HEK293 (cell line): Measurements from ENCODE around the gene CD93.

Experiments
- CTCF ChIA-PET: fragments of 350-600 bp; formaldehyde crosslinking; extraction: SDS; loops from one replicate; lab custom pipeline; 2021; ENCODE audit warnings: antibody characterized with exemption; lab: Yijun Ruan, JAX
- POLR2A ChIA-PET: fragments of 300-600 bp; formaldehyde crosslinking; extraction: SDS; loops from one replicate; lab custom pipeline; 2020; ENCODE audit warnings: antibody characterized with exemption, inconsistent platforms; lab: Yijun Ruan, JAX
- H3K27ac ChIP-seq: fragments of 200-500 bp; sonication (Bioruptor generic); 2 replicates; pipeline ENCODE4 v1.5.1; 2014; ENCODE audit warnings: low read depth, low read length, control low read depth, inconsistent platforms; ENCODE audit errors: extremely low read depth
- H3K36me3 ChIP-seq, 2 experiments: fragments of 200-500 bp in 1 of 2; sonication (Bioruptor generic) in 1 of 2; 1 replicate in 1 of 2; 2 replicates in 1 of 2; pipeline ENCODE4 v1.5.1; 2014 to 2017; ENCODE audit warnings: inconsistent platforms in 2 of 2, low read length in 2 of 2; ENCODE audit not compliant: control insufficient read depth in 2 of 2, insufficient read depth in 1 of 2
- H3K4me1 ChIP-seq: fragments of 200-500 bp; sonication (Bioruptor generic); 2 replicates; pipeline ENCODE4 v1.5.1; 2014; ENCODE audit warnings: mild to moderate bottlenecking, low read length, inconsistent platforms; ENCODE audit not compliant: control insufficient read depth, insufficient read depth
- H3K4me3 ChIP-seq: 2 replicates; pipeline ENCODE4 v1.5.1; 2011; ENCODE audit warnings: low read depth, mild to moderate bottlenecking, control low read depth, low read length, moderate library complexity
- H3K9me3 ChIP-seq: fragments of 200-500 bp; sonication (Bioruptor generic); 2 replicates; pipeline ENCODE4 v1.5.1; 2014; ENCODE audit warnings: low read depth, low read length, inconsistent platforms; ENCODE audit not compliant: control insufficient read depth, insufficient read depth
- BCL11B ChIP-seq: fragments of 450-650 bp; formaldehyde crosslinking; IDR thresholded peaks from 2 replicates; pipeline ENCODE4 v1.5.1; 2016; ENCODE audit warnings: low read depth, missing biosample characterization, missing genetic modification characterization
- GFI1B ChIP-seq: fragments of 450-650 bp; formaldehyde crosslinking; IDR thresholded peaks from 2 replicates; pipeline ENCODE4 v1.5.1; 2016; ENCODE audit warnings: missing biosample characterization, missing genetic modification characterization
- MEIS1 ChIP-seq: sonication (generic); formaldehyde crosslinking; IDR thresholded peaks from 2 replicates; pipeline ENCODE4 v1.8.1; 2022; ENCODE audit warnings: missing genetic modification reagents, mild to moderate bottlenecking, borderline replicate concordance
- PRDM1 ChIP-seq: fragments of 450-650 bp; formaldehyde crosslinking; IDR thresholded peaks from 2 replicates; pipeline ENCODE4; 2016; ENCODE audit warnings: missing biosample characterization, missing genetic modification characterization
- REPIN1 ChIP-seq: fragments of 450-650 bp; formaldehyde crosslinking; IDR thresholded peaks from 2 replicates; pipeline ENCODE4 v1.5.1; 2017; ENCODE audit warnings: missing biosample characterization, missing genetic modification characterization, low read depth
- SP3 ChIP-seq: fragments of 450-650 bp; formaldehyde crosslinking; IDR thresholded peaks from 2 replicates; pipeline ENCODE4 v1.5.1; 2016; ENCODE audit warnings: missing biosample characterization, missing genetic modification characterization
- ZBTB20 ChIP-seq: fragments of 450-650 bp; formaldehyde crosslinking; IDR thresholded peaks from 2 replicates; pipeline ENCODE4 v1.5.1; 2016; ENCODE audit warnings: missing biosample characterization, missing genetic modification characterization
- ZBTB21 ChIP-seq: fragments of 450-650 bp; formaldehyde crosslinking; IDR thresholded peaks from 2 replicates; pipeline ENCODE4 v1.5.1; 2017; ENCODE audit warnings: missing biosample characterization, missing genetic modification characterization
- ZFP69B ChIP-seq: fragments of 450-650 bp; formaldehyde crosslinking; IDR thresholded peaks from 2 replicates; pipeline ENCODE4 v1.5.1; 2016; ENCODE audit warnings: missing biosample characterization, missing genetic modification characterization
- ZNF223 ChIP-seq: fragments of 450-650 bp; formaldehyde crosslinking; IDR thresholded peaks from 2 replicates; pipeline ENCODE4 v1.5.1; 2016; ENCODE audit warnings: missing biosample characterization, missing genetic modification characterization
- ZNF280C ChIP-seq: fragments of 450-650 bp; formaldehyde crosslinking; IDR thresholded peaks from 2 replicates; pipeline ENCODE4 v1.5.1; 2016; ENCODE audit warnings: missing biosample characterization, missing genetic modification characterization
- ZNF354C ChIP-seq: fragments of 450-650 bp; formaldehyde crosslinking; IDR thresholded peaks from 2 replicates; pipeline ENCODE4 v1.5.1; 2016; ENCODE audit warnings: missing biosample characterization, missing genetic modification characterization, low read depth, borderline replicate concordance
- ZNF488 ChIP-seq: fragments of 450-650 bp; formaldehyde crosslinking; IDR thresholded peaks from 2 replicates; pipeline ENCODE4 v1.5.1; 2016; ENCODE audit warnings: missing biosample characterization, missing genetic modification characterization
- ZNF548 ChIP-seq: fragments of 450-650 bp; formaldehyde crosslinking; IDR thresholded peaks from 2 replicates; pipeline ENCODE4 v1.5.1; 2016; ENCODE audit warnings: missing biosample characterization, missing genetic modification characterization
- ZNF555 ChIP-seq: fragments of 450-650 bp; formaldehyde crosslinking; conservative IDR thresholded peaks from 2 replicates; pipeline ENCODE4 v1.5.1; 2017; ENCODE audit warnings: missing biosample characterization, mild to moderate bottlenecking, missing genetic modification characterization, inconsistent platforms
- ZNF600 ChIP-seq: fragments of 450-650 bp; formaldehyde crosslinking; IDR thresholded peaks from 2 replicates; pipeline ENCODE4 v1.5.1; 2016; ENCODE audit warnings: missing biosample characterization, missing genetic modification characterization
- ZNF629 ChIP-seq: fragments of 450-650 bp; formaldehyde crosslinking; IDR thresholded peaks from 2 replicates; pipeline ENCODE4 v1.5.1; 2017; ENCODE audit warnings: missing biosample characterization, missing genetic modification characterization
- ZNF707 ChIP-seq: fragments of 450-650 bp; formaldehyde crosslinking; IDR thresholded peaks from 2 replicates; pipeline ENCODE4 v1.5.1; 2016; ENCODE audit warnings: missing biosample characterization, missing genetic modification characterization
- ZNF792 ChIP-seq: fragments of 450-650 bp; formaldehyde crosslinking; IDR thresholded peaks from 2 replicates; pipeline ENCODE4 v1.5.1; 2016; ENCODE audit warnings: missing biosample characterization, missing genetic modification characterization
- ZNF830 ChIP-seq: fragments of 450-650 bp; IDR thresholded peaks from 2 replicates; pipeline ENCODE4 v1.5.0; 2018; ENCODE audit warnings: missing biosample characterization, missing genetic modification characterization, low read depth, mild to moderate bottlenecking, moderate library complexity
- ZXDB ChIP-seq: fragments of 450-650 bp; formaldehyde crosslinking; IDR thresholded peaks from 2 replicates; pipeline ENCODE4 v1.5.1; 2016; ENCODE audit warnings: missing biosample characterization, missing genetic modification characterization
- TF ChIP-seq, protein P1 (sequence below): fragments of 450-650 bp; formaldehyde crosslinking; IDR thresholded peaks from 2 replicates; pipeline ENCODE4 v1.5.1; 2016; ENCODE audit warnings: missing biosample characterization, missing genetic modification characterization
- TF ChIP-seq, protein P2 (sequence below): sonication (generic); formaldehyde crosslinking; IDR thresholded peaks from 2 replicates; pipeline ENCODE4 v1.8.1; 2022; ENCODE audit warnings: mild to moderate bottlenecking, moderate library complexity, missing genetic modification reagents
- TF ChIP-seq, protein P3 (sequence below): fragments of 450-650 bp; formaldehyde crosslinking; IDR thresholded peaks from 2 replicates; pipeline ENCODE4 v1.5.1; 2016; ENCODE audit warnings: missing biosample characterization, missing genetic modification characterization

The CD93 gene

DNA sequence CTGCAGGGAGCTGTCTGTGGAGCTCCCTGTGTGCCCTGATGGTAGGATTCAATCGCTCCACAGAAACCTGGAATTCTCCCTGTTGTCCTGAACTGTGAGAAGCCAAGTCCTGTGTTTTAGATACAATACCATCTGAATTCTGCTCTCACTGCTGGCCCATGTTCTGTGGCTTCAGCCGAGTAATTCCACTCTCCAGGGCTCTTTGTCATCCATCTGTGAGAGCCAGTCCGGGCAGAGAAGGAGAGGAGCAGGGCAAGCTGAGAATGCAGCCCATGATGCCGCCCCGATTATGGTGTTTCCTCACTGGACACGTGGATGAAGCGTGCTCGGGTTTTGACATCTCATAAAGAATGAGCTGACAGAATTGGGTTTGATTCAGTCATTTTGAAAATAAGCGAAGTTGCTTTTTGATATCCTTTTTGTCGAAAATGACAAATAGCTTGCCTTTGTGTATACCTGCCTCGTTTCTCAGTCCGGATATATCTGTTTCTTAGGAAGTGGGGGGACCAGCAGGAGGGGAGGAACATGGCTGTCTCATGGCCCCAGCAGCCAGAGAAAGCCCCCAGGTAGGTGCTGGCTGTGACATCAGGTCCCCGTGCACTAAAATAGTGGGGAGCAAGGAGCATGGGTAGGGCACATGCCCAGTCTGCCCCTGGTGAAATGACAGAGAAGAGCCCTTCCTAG is 8.2 kb upstream of the CD93 start:
- H3K9me3 ChIP-seq = no peaks in the 10 kb centered on the region
- peaks cover 7% of the 10 kb centered on the region; the same call in 1 of the 2 replicates for H3K4me1 ChIP-seq
- POLR2A ChIA-PET = no interaction called here
- CTCF ChIA-PET = interaction anchor here (1.2 to 1.5 kb wide), 2 partner anchors 12 to 32 kb away, joined by 3 read pairs; no protein-coding TSS in a partner anchor
- TF ChIP-seq ZBTB20 (tag by site-specific recombination) (no peak), ZNF488 (no peak), BCL11B (no peak), ZNF629 (no peak), ZNF555 (tag by site-specific recombination) (no peak), ZNF707 (tag by site-specific recombination) (no peak), GFI1B (tag by site-specific recombination) (no peak), ZFP69B (tag by site-specific recombination) (no peak), PRDM1 (tag by site-specific recombination) (no peak), ZNF223 (tag by site-specific recombination) (no peak), ZNF830 (tag by site-specific recombination) (no peak), REPIN1 (tag by site-specific recombination) (no peak), ZBTB21 (no peak), ZNF280C (tag by site-specific recombination) (no peak), ZNF600 (tag by site-specific recombination) (no peak)
- no peaks in the 10 kb centered on the region for H3K36me3 ChIP-seq
- H3K27ac ChIP-seq = no peak overlapping the region
- no peak overlapping the region for H3K4me3 ChIP-seq

- ChIA-PET CTCF (interaction anchor here (0.6 to 1.5 kb wide), 4 partner anchors 13 to 519 kb away, joined by 3 to 4 read pairs (median 3); no protein-coding TSS in a partner anchor), POLR2A (no interaction called here)
- H3K27ac ChIP-seq = no peak overlapping the region
- TF ChIP-seq ZNF555 (tag by site-specific recombination) = no peak
- TF ChIP-seq ZXDB = no peak
- TF ChIP-seq ZNF548 = no peak
- TF ChIP-seq MEIS1 (CRISPR knock-in tag) = no peak
- TF ChIP-seq ZNF792 (tag by site-specific recombination) = no peak
- TF ChIP-seq ZNF354C (tag by site-specific recombination) = no peak
- no peak for TF ChIP-seq SP3 (tag by site-specific recombination)
- TF ChIP-seq, protein P1, sequence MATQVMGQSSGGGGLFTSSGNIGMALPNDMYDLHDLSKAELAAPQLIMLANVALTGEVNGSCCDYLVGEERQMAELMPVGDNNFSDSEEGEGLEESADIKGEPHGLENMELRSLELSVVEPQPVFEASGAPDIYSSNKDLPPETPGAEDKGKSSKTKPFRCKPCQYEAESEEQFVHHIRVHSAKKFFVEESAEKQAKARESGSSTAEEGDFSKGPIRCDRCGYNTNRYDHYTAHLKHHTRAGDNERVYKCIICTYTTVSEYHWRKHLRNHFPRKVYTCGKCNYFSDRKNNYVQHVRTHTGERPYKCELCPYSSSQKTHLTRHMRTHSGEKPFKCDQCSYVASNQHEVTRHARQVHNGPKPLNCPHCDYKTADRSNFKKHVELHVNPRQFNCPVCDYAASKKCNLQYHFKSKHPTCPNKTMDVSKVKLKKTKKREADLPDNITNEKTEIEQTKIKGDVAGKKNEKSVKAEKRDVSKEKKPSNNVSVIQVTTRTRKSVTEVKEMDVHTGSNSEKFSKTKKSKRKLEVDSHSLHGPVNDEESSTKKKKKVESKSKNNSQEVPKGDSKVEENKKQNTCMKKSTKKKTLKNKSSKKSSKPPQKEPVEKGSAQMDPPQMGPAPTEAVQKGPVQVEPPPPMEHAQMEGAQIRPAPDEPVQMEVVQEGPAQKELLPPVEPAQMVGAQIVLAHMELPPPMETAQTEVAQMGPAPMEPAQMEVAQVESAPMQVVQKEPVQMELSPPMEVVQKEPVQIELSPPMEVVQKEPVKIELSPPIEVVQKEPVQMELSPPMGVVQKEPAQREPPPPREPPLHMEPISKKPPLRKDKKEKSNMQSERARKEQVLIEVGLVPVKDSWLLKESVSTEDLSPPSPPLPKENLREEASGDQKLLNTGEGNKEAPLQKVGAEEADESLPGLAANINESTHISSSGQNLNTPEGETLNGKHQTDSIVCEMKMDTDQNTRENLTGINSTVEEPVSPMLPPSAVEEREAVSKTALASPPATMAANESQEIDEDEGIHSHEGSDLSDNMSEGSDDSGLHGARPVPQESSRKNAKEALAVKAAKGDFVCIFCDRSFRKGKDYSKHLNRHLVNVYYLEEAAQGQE (tag by site-specific recombination) = no peak
- TF ChIP-seq, protein P2, sequence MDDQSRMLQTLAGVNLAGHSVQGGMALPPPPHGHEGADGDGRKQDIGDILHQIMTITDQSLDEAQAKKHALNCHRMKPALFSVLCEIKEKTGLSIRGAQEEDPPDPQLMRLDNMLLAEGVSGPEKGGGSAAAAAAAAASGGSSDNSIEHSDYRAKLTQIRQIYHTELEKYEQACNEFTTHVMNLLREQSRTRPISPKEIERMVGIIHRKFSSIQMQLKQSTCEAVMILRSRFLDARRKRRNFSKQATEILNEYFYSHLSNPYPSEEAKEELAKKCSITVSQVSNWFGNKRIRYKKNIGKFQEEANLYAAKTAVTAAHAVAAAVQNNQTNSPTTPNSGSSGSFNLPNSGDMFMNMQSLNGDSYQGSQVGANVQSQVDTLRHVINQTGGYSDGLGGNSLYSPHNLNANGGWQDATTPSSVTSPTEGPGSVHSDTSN (CRISPR knock-in tag) = no peak
- TF ChIP-seq BCL11B = no peak
- TF ChIP-seq, protein P3, sequence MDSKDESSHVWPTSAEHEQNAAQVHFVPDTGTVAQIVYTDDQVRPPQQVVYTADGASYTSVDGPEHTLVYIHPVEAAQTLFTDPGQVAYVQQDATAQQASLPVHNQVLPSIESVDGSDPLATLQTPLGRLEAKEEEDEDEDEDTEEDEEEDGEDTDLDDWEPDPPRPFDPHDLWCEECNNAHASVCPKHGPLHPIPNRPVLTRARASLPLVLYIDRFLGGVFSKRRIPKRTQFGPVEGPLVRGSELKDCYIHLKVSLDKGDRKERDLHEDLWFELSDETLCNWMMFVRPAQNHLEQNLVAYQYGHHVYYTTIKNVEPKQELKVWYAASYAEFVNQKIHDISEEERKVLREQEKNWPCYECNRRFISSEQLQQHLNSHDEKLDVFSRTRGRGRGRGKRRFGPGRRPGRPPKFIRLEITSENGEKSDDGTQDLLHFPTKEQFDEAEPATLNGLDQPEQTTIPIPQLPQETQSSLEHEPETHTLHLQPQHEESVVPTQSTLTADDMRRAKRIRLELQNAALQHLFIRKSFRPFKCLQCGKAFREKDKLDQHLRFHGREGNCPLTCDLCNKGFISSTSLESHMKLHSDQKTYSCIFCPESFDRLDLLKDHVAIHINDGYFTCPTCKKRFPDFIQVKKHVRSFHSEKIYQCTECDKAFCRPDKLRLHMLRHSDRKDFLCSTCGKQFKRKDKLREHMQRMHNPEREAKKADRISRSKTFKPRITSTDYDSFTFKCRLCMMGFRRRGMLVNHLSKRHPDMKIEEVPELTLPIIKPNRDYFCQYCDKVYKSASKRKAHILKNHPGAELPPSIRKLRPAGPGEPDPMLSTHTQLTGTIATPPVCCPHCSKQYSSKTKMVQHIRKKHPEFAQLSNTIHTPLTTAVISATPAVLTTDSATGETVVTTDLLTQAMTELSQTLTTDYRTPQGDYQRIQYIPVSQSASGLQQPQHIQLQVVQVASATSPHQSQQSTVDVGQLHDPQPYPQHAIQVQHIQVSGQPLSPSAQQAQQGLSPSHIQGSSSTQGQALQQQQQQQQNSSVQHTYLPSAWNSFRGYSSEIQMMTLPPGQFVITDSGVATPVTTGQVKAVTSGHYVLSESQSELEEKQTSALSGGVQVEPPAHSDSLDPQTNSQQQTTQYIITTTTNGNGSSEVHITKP (tag by site-specific recombination) = no peak
Observed at GRCh38 chr20:23093613-23094012, 7.5 kb upstream of the CD93 start.

More at GRCh38 chr20:23093613-23094012, 7.5 kb upstream of the CD93 start:
- Histone ChIP-seq H3K9me3 (no peaks in the 10 kb centered on the region), H3K36me3 (no peaks in the 10 kb centered on the region), H3K4me3 (no peak overlapping the region), H3K4me1 (peaks cover 7% of the 10 kb centered on the region; the same call in 1 of the 2 replicates)
